Gastrocnemius medialis (tissue), 4 donors: ENCODE measurements around the gene ZNF521. TPM values are rescaled to one million over a fixed set of nuclear protein-coding genes. Genes with fewer than 3 reads are reported as not detected.

Experiments used
- ATAC-seq, 2 donors: fragments of 150-250 bp; one replicate each; pipeline ENCODE4 v1.9.1; 2016
- DNase-seq, 2 donors: peaks; one replicate each; pipeline ENCODE4 v3.0.0-alpha.2; 2019
- H3K27ac ChIP-seq, 4 donors: fragments of 200-600 bp; sonication (generic); 1 replicate in 1 of 4; 2 replicates in 3 of 4; pipeline ENCODE4 v1.5.1; 2016 to 2018; ENCODE audit warnings: mild to moderate bottlenecking in 2 of 4, moderate library complexity in 1 of 4
- H3K27me3 ChIP-seq, 3 donors: fragments of 200-600 bp; sonication (generic) in 2 of 3; 1 replicate in 1 of 3; 2 replicates in 2 of 3; pipeline versions ENCODE4 v1.5.1 to v1.6.0; 2016 to 2019; ENCODE audit warnings: mild to moderate bottlenecking in 1 of 3, moderate library complexity in 1 of 3
- H3K36me3 ChIP-seq, 2 donors: fragments of 200-600 bp; sonication (generic) in 1 of 2; one replicate each; pipeline ENCODE4 v1.5.1; 2017 to 2018
- H3K4me1 ChIP-seq, 2 donors: fragments of 200-600 bp; sonication (generic) in 1 of 2; one replicate each; pipeline ENCODE4 v1.5.1; 2016 to 2017; ENCODE audit warnings: mild to moderate bottlenecking in 2 of 2
- H3K4me3 ChIP-seq, 4 donors: fragments of 200-600 bp; sonication (generic) in 3 of 4; 1 replicate in 1 of 4; 2 replicates in 3 of 4; pipeline ENCODE4 v1.5.1; 2016 to 2019; ENCODE audit warnings: mild to moderate bottlenecking in 2 of 4
- H3K9me3 ChIP-seq, 3 donors: fragments of 200-600 bp; sonication (generic) in 2 of 3; 1 replicate in 1 of 3; 2 replicates in 2 of 3; pipeline ENCODE4 v1.5.1; 2016 to 2019
- CTCF ChIP-seq, 5 experiments: fragments of 450-650 bp in 3 of 5; fragments of 200-600 bp in 2 of 5; sonication (generic) in 2 of 5; IDR thresholded peaks in 4 of 5; conservative IDR thresholded peaks in 1 of 5; 1 replicate in 4 of 5; 2 replicates in 1 of 5; pipeline ENCODE4 v1.5.1; 2016 to 2019; ENCODE audit warnings: antibody characterized with exemption in 5 of 5, mild to moderate bottlenecking in 3 of 5, moderate library complexity in 3 of 5
- POLR2A ChIP-seq, 2 donors: fragments of 450-650 bp; IDR thresholded peaks; one replicate each; pipeline ENCODE4 v1.6.1; 2017; ENCODE audit warnings: antibody characterized with exemption in 2 of 2, mild to moderate bottlenecking in 2 of 2, moderate library complexity in 2 of 2
- in situ Hi-C, 4 donors: fragments of 200-750 bp; cut with MboI; loops; one replicate each; pipeline versions ENCODE4 v1.15.0 to v1.8.0; 2017; ENCODE audit warnings: low sequenced_read_pairs in 4 of 4
- intact Hi-C: fragments of 100-400 bp; cut with DNase I; formaldehyde crosslinking; loops from one replicate; pipeline ENCODE4 v1.15.1; 2023; ENCODE audit warnings: low total_unique reads
- total RNA-seq, 4 donors: library from RNA; depleted of rRNA; stranded (reverse); fragments of >200 nt; gene quantifications; one replicate each; pipeline versions ENCODE4 v1.1.0 to v1.2.3, GENCODE V29; 2016

The ZNF521 gene
- total RNA-seq, 4 donors from 2014 or later, result 3.5 to 15.6 (median 4.7) TPM

DNA sequence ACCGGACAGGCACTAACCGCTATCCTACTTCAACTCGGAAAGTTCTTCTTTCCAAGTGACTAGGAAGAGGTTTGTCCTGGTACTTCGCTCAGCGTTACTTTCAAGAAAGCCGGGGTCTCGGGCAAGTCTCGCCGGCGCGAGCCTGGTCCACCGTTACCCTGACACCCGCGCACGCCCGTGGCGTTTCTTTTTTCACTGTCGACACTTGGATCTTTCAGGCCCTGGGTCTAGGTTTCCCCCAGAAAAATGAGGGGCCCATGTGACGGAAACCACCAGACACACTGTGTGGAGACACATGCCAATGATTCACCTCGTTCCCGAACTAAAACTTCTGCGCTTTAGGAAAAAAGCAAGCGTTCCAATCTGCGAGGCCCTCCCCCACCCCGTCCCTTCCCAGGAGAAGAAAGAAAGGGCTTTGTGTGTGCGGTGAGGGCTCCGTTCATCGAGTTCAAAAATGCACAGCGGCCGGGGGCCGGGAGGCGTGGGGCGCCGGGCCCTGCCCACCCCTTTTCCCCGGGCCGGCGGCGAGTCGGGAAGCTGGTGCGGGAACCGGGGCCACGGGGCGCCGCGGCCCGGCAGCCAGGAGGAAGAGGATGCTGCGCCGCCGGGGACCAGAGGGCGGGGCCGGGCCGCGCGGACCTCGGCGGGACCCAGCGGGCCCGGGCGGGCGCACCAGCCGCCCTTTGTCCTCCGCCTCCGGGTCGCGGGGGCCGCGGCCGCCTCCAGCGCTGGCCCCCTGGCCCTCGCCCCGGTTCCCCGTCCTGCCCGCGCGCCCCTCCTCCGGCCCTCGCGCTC, 2.6 kb downstream of the ZNF521 start:
- no peak for DNase-seq
- H3K9me3 ChIP-seq, result no peaks in the 10 kb centered on the region
- H3K27me3 ChIP-seq, result no peaks in the 10 kb centered on the region
- peak; percentile 18 to 40 for ATAC-seq
- peaks cover 25 to 40% of the 10 kb centered on the region in 2 donors for H3K4me1 ChIP-seq
- in situ Hi-C loops (loop anchor here in 1 of 4 donors (25.0 kb wide), 1 partner anchor 362 kb away; no protein-coding TSS in a partner anchor), intact Hi-C loops (loop anchor here (2.0 to 5.0 kb wide), 2 partner anchors 49 to 1512 kb away; no protein-coding TSS in a partner anchor)
- H3K4me3 ChIP-seq, result peak overlapping the region; percentile 73 to 94 (median 84)
- TF ChIP-seq POLR2A (IDR thresholded peaks at IDR 0.05) (peak; percentile 36 to 38), CTCF (IDR thresholded peaks at IDR 0.05 in 4 of 5, conservative IDR thresholded peaks at IDR 0.05 in 1 of 5) (no peak)
- peak overlapping the region; percentile 87 to 91 (median 90) for H3K27ac ChIP-seq
- H3K36me3 ChIP-seq, result no peaks in the 10 kb centered on the region

- peak overlapping the region; percentile 67 to 81 (median 75) for H3K4me3 ChIP-seq
- no peaks in the 10 kb centered on the region for H3K27me3 ChIP-seq
- H3K36me3 ChIP-seq, result no peaks in the 10 kb centered on the region
- TF ChIP-seq POLR2A (IDR thresholded peaks at IDR 0.05), result no peak
- no peak for TF ChIP-seq CTCF (IDR thresholded peaks at IDR 0.05 in 4 of 5, conservative IDR thresholded peaks at IDR 0.05 in 1 of 5)
- H3K9me3 ChIP-seq, result no peaks in the 10 kb centered on the region
- intact Hi-C loops, result loop anchor here (2.0 to 5.0 kb wide), 2 partner anchors 48 to 1511 kb away; no protein-coding TSS in a partner anchor
- peaks cover 25 to 40% of the 10 kb centered on the region in 2 donors for H3K4me1 ChIP-seq
- ATAC-seq (no peak), DNase-seq (no peak)
- in situ Hi-C loops, result loop anchor here in 1 of 4 donors (25.0 kb wide), 1 partner anchor 361 kb away; no protein-coding TSS in a partner anchor
- H3K27ac ChIP-seq, result peak overlapping the region; percentile 77 to 91 (median 90)
Observed at GRCh38 chr18:25348386-25349130, 3.4 kb downstream of the ZNF521 start.

- intact Hi-C loops, result loop anchor here (5.0 kb wide), 1 partner anchor 1509 kb away; no protein-coding TSS in a partner anchor
- TF ChIP-seq CTCF (IDR thresholded peaks at IDR 0.05 in 4 of 5, conservative IDR thresholded peaks at IDR 0.05 in 1 of 5), result no peak
- TF ChIP-seq POLR2A (IDR thresholded peaks at IDR 0.05), result no peak
- no peak for DNase-seq
- Histone ChIP-seq H3K36me3 (no peaks in the 10 kb centered on the region), H3K27me3 (no peaks in the 10 kb centered on the region), H3K4me3 (no peak overlapping the region), H3K27ac (peak overlapping the region in 3 of 4 donors; percentile 1 to 4 (median 1)), H3K9me3 (no peaks in the 10 kb centered on the region), H3K4me1 (peaks cover 25 to 40% of the 10 kb centered on the region in 2 donors)
- no peak for ATAC-seq
- in situ Hi-C loops, result loop anchor here in 1 of 4 donors (25.0 kb wide), 1 partner anchor 359 kb away; no protein-coding TSS in a partner anchor
Observed at GRCh38 chr18:25346561-25346960, 5.4 kb downstream of the ZNF521 start.

DNA sequence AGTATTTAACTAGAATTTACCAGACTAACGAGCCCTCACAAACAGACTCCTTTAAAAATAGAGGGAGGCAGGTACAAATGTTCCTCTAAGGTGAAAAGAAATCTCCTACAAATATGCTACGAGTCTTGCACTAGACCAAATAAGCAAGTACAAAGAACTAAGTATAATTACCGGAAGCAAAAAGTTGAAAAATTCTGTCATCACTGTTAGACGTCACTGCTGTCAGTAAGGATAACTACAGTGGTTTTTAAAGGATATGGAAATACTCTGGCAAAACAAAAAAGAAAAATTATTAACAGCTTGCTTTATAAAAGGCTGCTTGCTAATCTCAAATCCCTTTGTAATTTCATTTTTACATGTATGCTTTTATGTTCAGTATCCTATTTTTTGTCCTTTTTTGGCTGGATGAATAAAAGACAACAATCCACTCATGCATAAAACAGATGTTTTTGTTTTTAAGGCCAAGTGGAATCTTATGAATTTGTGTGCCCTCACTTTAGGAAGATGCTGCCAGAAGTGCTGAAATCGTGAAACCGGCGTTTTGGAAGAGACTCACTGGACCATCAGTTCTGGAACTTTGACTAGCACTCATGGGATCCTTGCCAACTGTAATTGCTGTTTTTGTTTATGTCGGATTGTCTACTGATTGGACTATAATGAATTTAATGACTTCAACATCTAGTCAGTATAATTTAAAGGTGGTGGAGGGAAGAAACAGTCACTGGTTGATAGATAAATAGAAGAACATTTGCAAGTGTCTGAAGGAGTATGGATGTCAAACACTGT, 6.7 kb downstream of the ZNF521 start:
- in situ Hi-C loops, result loop anchor here in 1 of 4 donors (25.0 kb wide), 1 partner anchor 358 kb away; no protein-coding TSS in a partner anchor
- Histone ChIP-seq H3K27ac (peak overlapping the region in 1 of 4 donors; percentile 17), H3K36me3 (no peaks in the 10 kb centered on the region), H3K27me3 (no peaks in the 10 kb centered on the region), H3K4me1 (peaks cover 25 to 40% of the 10 kb centered on the region in 2 donors), H3K9me3 (no peaks in the 10 kb centered on the region), H3K4me3 (peak overlapping the region in 1 of 4 donors; percentile 10)
- ATAC-seq (no peak), DNase-seq (no peak)
- intact Hi-C loops, result loop anchor here (5.0 kb wide), 1 partner anchor 1508 kb away; no protein-coding TSS in a partner anchor
- TF ChIP-seq POLR2A (IDR thresholded peaks at IDR 0.05), result no peak
- TF ChIP-seq CTCF (IDR thresholded peaks at IDR 0.05 in 4 of 5, conservative IDR thresholded peaks at IDR 0.05 in 1 of 5), result no peak
